ENCODE results near the gene MAGOH.
"Not testable (repeated sequence)": the region's sequence is repeated elsewhere in the genome, so short reads cannot be mapped to it uniquely, and the experiment has no call there.

The MAGOH gene

DNA sequence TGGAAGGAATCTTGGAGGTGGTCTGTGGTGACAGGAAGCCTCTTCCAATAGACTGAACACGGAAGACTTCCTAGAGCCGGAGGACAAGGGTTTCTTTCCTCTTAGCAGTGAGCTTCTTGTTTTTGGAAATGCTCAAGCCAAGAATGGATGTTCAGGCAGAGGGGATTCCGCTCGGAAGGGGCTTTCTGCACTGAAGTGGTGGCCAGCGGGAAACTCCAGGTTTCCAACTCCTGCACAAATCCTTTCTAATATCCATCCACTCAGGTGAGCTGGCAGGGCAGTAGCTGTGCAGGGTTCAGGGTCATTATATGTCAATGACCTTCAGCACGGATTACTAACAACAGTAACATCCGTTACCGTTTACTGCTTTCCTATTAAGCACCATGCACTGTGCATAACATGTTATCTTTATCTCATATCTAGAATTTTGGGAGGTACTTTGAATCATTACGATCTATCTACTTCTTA lies 42.3 kb downstream of the MAGOH start:
- TF ChIP-seq, protein P1, sequence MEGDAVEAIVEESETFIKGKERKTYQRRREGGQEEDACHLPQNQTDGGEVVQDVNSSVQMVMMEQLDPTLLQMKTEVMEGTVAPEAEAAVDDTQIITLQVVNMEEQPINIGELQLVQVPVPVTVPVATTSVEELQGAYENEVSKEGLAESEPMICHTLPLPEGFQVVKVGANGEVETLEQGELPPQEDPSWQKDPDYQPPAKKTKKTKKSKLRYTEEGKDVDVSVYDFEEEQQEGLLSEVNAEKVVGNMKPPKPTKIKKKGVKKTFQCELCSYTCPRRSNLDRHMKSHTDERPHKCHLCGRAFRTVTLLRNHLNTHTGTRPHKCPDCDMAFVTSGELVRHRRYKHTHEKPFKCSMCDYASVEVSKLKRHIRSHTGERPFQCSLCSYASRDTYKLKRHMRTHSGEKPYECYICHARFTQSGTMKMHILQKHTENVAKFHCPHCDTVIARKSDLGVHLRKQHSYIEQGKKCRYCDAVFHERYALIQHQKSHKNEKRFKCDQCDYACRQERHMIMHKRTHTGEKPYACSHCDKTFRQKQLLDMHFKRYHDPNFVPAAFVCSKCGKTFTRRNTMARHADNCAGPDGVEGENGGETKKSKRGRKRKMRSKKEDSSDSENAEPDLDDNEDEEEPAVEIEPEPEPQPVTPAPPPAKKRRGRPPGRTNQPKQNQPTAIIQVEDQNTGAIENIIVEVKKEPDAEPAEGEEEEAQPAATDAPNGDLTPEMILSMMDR (IDR thresholded peaks at IDR 0.05; ENCODE audit: low read depth, low read length): no peak
- H3K4me3 ChIP-seq (ENCODE audit: low read depth, low read length): peak overlapping the region; percentile 95

DNA sequence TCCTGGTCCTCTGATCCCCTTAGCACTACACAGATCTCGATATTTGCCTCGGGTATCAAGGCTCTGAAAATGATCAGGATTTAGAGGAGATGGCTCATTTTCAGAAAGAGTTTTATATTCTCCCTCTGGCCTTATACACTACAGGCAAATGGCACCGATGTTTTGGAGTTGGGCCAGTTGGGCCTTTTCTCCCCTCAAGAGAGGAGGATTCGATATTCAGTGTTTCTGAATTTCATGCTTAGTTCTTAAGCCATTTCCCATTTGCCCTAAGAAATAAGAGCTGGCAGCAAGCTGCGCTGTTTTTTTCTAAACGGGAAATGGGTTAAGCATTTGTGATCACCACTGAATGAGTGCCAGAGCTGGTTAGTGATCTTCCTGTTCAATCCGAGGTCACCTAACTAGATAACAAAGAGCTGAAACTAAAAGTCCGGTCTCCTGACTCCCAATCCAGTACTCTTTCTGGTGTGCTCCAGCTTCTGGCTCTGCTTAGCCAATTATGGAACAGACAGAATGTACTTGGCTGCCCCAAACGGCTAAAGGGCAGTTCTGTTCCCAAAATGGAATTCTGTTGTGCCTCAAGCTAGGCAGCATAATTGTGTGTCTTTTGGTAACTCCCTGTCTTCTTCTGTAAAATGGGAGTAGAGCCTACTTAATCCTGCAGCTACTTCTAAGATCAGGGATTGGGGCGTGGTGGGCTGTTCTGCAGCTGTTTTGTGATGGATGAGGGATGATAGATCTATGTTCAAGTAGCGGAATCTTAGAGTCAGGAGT lies 42.9 kb downstream of the MAGOH start:
- TF ChIP-seq, protein P1 (IDR thresholded peaks at IDR 0.05; ENCODE audit: low read depth, low read length): no peak
- no peak overlapping the region for H3K4me3 ChIP-seq (ENCODE audit: low read depth, low read length)

GRCh38 chr1:53190210-53190611 lies 48.1 kb downstream of the MAGOH start:
- TF ChIP-seq, protein P1 (IDR thresholded peaks at IDR 0.05; ENCODE audit: low read depth, low read length): no peak
- no peak overlapping the region for H3K4me3 ChIP-seq (ENCODE audit: low read depth, low read length)

DNA sequence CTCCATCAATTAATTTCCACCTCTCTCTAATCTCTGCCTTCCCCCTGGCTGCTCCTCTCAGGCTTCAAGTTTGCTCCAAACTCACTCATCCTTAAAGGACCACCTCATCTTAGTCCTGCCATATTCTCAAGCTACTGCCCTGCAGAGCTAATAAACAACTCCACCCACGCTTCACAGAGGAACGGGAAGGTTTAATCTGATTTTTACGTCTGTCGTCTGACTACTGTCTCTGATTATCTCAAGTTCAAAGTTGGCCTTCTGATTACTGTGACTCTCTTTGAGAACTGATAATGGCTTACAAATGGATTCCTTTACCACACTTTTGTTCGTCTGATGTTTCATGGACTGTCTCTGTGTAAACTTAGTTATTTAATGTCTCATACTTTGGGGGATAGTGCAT lies 49.3 kb downstream of the MAGOH start:
- no peak overlapping the region for H3K4me3 ChIP-seq (ENCODE audit: low read depth, low read length)
- TF ChIP-seq, protein P1 (IDR thresholded peaks at IDR 0.05; ENCODE audit: low read depth, low read length): no peak

GRCh38 chr1:53188099-53188498 lies 50.2 kb downstream of the MAGOH start:
- no peak overlapping the region for H3K4me3 ChIP-seq (ENCODE audit: low read depth, low read length)
- TF ChIP-seq, protein P1 (IDR thresholded peaks at IDR 0.05; ENCODE audit: low read depth, low read length): no peak

- TF ChIP-seq, protein P1 (IDR thresholded peaks at IDR 0.05; ENCODE audit: low read depth, low read length): no peak
- no peak overlapping the region for H3K4me3 ChIP-seq (ENCODE audit: low read depth, low read length)
Measured at GRCh38 chr1:53187401-53187800, 50.9 kb downstream of the MAGOH start.

DNA sequence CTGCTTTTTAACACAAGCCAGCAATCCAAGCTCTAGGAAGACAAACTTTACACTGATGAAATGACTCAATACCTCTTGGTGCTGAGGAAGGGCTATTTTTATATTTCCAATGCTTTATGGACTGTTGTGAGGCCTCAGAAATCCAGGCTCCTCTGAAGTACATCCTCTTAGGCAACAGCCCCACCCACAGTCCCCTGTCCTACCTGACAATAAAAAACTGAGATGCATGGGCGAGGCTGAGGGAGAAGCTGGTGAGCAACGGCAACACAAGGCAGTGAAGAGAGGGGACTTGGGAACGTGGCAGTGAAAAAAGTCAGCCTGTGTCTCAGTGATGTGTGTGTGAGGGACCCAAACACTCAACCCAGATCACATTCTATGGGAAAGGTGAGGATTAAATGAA lies 51.8 kb downstream of the MAGOH start:
- TF ChIP-seq, protein P1 (IDR thresholded peaks at IDR 0.05; ENCODE audit: low read depth, low read length): no peak
- H3K4me3 ChIP-seq (ENCODE audit: low read depth, low read length): no peak overlapping the region

DNA sequence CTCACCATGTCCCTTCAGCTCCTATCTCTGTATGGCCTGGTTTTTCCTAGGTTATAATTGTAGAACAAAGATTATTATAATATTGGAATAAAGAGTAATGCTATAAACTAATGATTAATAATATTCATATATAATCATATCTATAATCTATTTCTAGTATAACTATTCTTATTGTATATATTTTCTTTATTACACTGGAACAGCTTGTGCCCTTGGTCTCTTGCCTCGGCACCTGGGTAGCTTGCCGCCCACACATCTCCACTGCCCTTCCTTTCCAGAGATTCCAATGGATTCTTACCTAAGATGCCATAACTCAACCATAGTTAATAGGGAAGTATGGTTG lies 52.4 kb downstream of the MAGOH start:
- not testable (repeated sequence) for H3K4me3 ChIP-seq (ENCODE audit: low read depth, low read length)

All from WI38 (cell line).